ENCODE data around the gene ZFP42.
A peak's percentile ranks its signal among the peaks of the same experiment; 100 is the strongest.
"Not testable (repeated sequence)": the region's sequence is repeated elsewhere in the genome, so short reads cannot be mapped to it uniquely, and the experiment has no call there.

ZFP42 gene

GRCh38 chr4:187995322-187996207, at the start of gene ZFP42:
TSS of gene ZFP42 (plus strand) at chr4:187995771. CDS start at chr4:188002808, 7,037 bp downstream.
- no peak for DNase-seq

DNA sequence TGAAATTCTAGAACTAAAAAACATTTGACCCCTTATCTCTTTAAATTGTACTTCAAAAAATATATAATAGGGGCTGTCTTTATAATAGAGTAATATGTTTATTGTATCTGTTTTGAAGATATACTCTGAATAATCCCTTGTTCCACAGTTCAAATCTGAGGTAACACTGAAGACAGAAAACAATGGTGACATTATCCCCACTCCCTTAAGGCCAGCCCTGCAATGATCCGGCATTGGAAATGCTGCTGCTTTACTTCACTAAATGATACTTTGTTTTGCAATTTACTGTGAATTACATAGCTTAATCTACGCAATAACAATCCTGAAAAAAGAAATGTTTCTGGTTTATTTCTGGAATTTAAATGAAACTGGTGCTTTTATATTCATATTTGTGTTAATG, 34.4 kb upstream of the ZFP42 start:
- DNase-seq = no peak

- no peak for DNase-seq
These were observed 33.6 kb upstream of the ZFP42 start for GRCh38 chr4:187961961-187962360.

- DNase-seq = no peak
These were observed 32.6 kb upstream of the ZFP42 start for GRCh38 chr4:187962926-187963325.

DNA sequence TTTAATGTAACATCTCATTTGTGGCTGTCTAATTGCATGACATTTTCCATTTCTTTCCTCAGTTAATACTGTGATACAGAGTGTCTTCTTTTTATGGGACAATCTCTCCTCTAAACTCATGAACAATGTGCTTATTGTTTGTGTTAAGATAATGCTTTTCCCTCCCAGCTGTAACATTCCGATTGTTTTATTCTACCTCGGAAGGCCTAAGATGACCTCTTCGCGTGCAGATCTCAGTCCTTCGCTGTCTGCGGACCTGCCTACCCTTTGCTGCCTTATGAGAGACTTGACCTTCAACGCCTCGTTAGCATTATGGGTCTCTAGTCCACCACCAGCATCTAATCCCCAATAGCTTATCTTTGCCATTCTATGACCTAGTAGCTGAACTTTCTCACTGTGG, 29.8 kb upstream of the ZFP42 start:
- DNase-seq = no peak

DNA sequence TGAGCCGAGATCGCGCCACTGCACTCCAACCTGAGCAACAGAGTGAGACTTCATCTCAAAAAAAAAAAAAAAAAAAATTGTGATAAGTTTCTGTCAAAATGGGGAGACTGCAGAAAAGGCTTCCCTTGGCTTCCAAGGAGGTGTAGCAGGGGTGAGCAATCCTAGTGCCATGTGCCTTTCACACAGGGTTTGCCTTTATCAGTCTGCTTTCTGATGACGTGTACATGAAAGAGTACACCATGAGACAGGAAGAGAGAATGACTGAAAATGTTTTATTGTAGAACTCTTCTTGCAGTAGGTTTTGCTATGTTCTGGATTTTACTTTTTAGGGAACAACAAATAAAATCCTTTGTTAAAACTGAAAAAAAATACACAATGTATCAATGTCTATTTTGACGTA, 23.4 kb upstream of the ZFP42 start:
- no peak for DNase-seq

DNA sequence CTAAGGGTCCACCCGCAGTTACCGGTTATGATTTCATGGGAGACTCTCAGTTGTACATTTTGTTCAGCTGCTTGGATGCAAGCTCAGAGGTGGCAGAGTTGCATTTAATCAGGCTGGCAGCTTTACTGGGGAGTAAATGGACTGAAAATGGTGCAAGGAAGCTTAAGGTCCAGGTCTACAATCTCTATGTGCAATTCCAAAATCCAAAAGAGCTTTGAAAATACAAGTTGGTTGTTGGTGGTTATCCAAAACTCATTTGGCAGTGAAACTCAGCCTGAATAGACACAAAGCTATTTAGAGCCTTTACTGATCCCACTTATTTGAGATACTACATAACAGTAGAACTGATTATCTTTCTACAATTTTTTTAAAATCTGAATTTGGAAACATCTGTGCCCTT, 11.8 kb upstream of the ZFP42 start:
- no peak for DNase-seq

GRCh38 chr4:187992971-187993370, 2.6 kb upstream of the ZFP42 start:
- no peak for DNase-seq

DNA sequence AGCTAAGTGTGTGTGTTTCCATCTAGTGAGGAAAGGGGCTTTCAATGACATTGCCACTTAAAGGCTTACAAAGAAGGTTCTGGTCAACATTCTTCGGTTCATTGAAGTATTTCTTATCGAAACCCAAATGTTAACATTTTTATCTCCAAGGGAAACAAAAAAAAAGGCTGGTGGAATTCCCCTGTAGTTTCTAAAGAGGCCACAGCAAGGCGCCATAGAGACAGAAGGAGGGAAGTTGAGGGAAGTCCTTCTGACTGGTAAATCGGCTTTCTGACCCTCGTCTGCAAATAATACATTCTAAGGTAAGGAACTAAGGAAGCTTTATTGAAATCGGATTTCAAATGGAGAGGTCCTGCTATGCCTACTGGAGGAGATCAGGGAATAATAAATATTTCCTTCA, 1.7 kb upstream of the ZFP42 start:
- DNase-seq = peak; percentile 6

GRCh38 chr4:187996502-187997177, 1.1 kb downstream of the ZFP42 start:
- DNase-seq = no peak

DNA sequence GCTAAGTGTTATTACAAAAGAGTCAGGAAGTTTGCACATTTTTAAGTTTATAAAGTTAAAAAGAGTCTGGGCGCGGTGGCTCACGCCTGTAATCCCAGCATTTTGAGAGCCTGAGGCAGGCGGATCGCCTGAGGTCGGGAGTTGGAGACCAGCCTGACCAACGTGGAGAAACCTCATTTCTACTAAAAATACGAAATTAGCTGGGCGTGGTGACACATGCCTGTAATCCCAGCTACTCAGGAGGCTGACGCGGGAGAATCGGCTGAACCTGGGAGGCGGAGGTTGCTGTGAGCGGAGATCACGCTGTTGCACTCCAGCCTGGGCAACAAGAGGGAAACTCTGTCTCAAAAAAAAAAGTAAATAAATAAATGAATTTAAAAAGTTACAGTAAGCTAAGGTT, 2.4 kb downstream of the ZFP42 start:
- DNase-seq = not testable (repeated sequence)

DNA sequence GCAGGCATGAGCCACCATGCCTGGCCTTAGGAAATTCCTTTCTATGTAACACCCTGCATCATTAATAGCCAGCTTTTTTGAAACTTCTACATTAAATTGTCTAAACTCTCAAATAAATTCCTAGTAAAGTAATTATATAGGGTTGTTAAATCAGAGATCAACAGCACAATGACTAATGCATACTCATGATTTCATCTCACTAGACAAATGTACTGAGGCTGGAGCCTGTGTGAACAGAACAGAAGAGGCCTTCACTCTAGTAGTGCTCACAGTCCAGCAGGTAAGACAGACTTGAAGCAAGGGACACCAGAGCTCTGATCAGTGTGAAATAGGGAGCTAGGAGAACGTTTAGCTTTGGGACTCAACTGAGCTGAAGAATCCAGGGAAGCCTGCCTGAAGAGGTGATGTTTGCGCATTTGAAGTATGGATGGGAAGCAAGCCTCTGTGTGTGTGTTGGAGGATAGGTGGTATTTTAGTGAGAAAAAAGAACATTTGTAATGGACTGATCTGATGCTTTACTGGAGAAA, 3.9 kb downstream of the ZFP42 start:
- DNase-seq = no peak

DNA sequence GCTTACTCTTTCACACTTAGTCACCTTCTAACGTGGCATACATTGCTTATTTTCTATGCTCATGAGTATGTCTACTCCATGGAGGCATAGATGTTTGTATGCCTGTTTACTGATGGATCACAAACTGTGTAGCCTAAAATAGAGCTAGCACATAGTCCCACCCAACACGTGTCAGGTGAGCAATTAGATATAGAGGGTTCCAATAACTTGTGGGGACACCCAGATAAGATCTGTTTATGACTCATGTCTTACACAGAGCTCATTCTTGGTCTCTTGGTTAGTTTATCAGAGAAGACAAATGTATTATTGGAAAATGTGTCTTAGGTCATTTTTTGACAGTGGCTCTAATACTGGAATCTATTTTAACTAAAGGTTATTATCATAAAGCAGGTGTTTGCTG, 6.8 kb downstream of the ZFP42 start:
- DNase-seq = no peak

- no peak for DNase-seq
These were observed 7.2 kb downstream of the ZFP42 start for GRCh38 chr4:188002751-188003150.

GRCh38 chr4:188005561-188005960, 10.0 kb downstream of the ZFP42 start:
- no peak for DNase-seq

- no peak for DNase-seq
These were observed 10.8 kb downstream of the ZFP42 start for GRCh38 chr4:188006285-188006848.

DNA sequence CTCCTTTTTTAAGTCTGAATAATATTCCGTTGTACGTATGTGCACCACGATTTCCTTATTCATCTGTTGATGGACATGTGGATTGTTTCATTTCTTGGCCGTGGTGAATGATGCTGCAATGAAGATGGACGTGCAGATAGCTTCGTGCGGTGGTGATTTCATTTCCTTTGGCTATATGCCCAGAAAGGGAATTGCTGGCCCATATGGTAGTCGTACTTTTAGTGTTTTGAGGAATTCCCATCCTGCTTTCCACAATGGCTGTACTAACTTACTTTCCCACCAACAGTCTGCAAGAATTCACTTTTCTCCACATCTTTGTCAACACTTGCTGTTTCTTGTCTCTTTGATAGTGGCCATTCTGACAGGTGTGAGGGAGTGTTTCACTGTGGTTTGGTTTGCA, 12.8 kb downstream of the ZFP42 start:
- peak; percentile 44 for DNase-seq

- DNase-seq = no peak
These were observed 16.9 kb downstream of the ZFP42 start for GRCh38 chr4:188012426-188012945.

GRCh38 chr4:188015025-188015940, 19.7 kb downstream of the ZFP42 start:
- no peak for DNase-seq

DNA sequence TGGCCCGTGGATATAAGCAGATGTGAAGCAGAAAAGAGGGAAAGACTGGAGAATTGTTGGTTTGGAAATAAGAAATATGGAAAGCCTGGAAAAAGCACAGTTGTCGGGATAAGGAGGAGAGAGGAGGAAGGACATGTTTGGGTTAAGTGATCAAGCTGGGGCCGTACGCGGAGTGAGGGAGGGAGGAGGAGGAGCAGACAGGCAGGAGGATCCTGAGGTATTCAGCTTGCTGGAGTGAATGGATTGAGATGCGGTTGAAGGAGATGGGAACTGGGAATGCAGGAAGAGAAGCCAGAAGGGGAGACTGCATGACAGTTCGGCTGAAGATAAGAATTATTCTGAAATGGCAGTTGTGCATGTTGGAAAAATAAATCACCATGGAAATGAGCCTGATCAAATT, 21.2 kb downstream of the ZFP42 start:
- no peak for DNase-seq

GRCh38 chr4:188018262-188018661, 22.7 kb downstream of the ZFP42 start:
- no peak for DNase-seq

DNA sequence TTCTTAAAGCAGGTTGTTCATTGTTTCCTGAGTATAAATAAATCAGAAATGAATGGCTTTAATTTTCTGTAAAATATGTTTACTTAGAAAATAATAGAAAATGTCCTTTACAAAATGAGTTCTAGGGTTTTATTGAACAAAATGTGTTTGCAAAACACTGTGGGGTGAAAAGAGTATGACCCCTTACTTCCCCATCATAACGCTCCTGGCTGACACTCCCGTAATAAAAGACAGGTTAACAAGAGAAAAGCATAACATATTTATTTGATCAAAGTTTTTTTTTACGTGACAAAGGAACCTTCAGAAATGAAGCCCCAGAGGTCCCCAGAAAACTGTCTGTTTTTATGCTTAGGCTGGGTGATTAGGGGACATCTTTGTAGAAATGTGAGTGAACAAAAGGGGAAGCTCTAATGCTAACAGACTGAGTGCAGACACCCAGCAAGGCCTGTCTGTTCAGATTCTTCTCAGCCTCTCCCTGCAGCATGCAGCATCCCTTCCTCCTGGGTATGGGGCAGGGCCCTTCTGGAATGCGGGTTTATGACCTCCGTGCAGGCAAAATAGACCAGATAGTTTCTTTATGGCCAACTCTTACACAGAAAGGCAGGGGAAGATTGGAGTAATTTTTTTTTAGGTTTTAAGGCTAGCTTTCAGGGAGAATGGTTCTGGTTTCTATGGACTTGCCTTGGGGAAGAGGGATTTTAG, 26.1 kb downstream of the ZFP42 start:
- DNase-seq = no peak
